Dermis microvascular lymphatic vessel endothelial cell (primary cell): Measurements from ENCODE around the gene CYB561D1. TPM values are rescaled to one million over a fixed set of nuclear protein-coding genes. Genes with fewer than 3 reads are reported as not detected.

Experiments
- DNase-seq, 2 donors: peaks; one replicate each; pipeline versions ENCODE4 v3.0.0 to v3.0.0-alpha.2; 2010; ENCODE audit warnings: low read depth in 2 of 2
- total RNA-seq: library from RNA; depleted of rRNA; stranded (reverse); fragments of >200 nt; gene quantifications from 2 replicates; pipeline ENCODE4 v1.2.1, GENCODE V29; 2014

Gene CYB561D1
- total RNA-seq, 1 donor from 2014 or later, result 3.1 TPM

GRCh38 chr1:109527846-109528695, 34.2 kb downstream of the CYB561D1 start:
- DNase-seq, result no peak

GRCh38 chr1:109528712-109529111, 34.8 kb downstream of the CYB561D1 start:
- no peak for DNase-seq

GRCh38 chr1:109529881-109530456, 36.1 kb downstream of the CYB561D1 start:
- no peak for DNase-seq

GRCh38 chr1:109530457-109531087, 36.7 kb downstream of the CYB561D1 start:
- no peak for DNase-seq

GRCh38 chr1:109531380-109531779, 37.5 kb downstream of the CYB561D1 start:
- DNase-seq, result no peak

- no peak for DNase-seq
Observed at GRCh38 chr1:109531826-109532364, 38.0 kb downstream of the CYB561D1 start.

GRCh38 chr1:109532365-109533136, 38.7 kb downstream of the CYB561D1 start:
- peak in 1 of 2 donors; percentile 66 for DNase-seq

- no peak for DNase-seq
Observed at GRCh38 chr1:109534307-109534858, 40.5 kb downstream of the CYB561D1 start.

GRCh38 chr1:109535481-109535880, 41.6 kb downstream of the CYB561D1 start:
- no peak for DNase-seq

- no peak for DNase-seq
Observed at GRCh38 chr1:109535971-109536491, 42.1 kb downstream of the CYB561D1 start.

- no peak for DNase-seq
Observed at GRCh38 chr1:109537450-109538178, 43.7 kb downstream of the CYB561D1 start.

GRCh38 chr1:109538827-109539555, 45.1 kb downstream of the CYB561D1 start:
- DNase-seq, result no peak

- no peak for DNase-seq
Observed at GRCh38 chr1:109539676-109540075, 45.8 kb downstream of the CYB561D1 start, which contains the start of gene GPR61. TSS of gene GPR61 (plus strand) at chr1:109539872. CDS start at chr1:109543023, 3,151 bp downstream.

- no peak for DNase-seq
Observed at GRCh38 chr1:109541102-109541501, 47.2 kb downstream of the CYB561D1 start.

- DNase-seq, result no peak
Observed at GRCh38 chr1:109542657-109543056, 48.8 kb downstream of the CYB561D1 start.

- no peak for DNase-seq
Observed at GRCh38 chr1:109543283-109543987, 49.5 kb downstream of the CYB561D1 start.

GRCh38 chr1:109543988-109544735, 50.3 kb downstream of the CYB561D1 start:
- no peak for DNase-seq
